ENCODE results near the gene QSOX2.

- TF ChIP-seq ZNF114 (CRISPR knock-in tag; IDR thresholded peaks at IDR 0.05), result no peak
- no peak for TF ChIP-seq EZH2 (IDR thresholded peaks at IDR 0.05; ENCODE audit: low read depth, unreplicated experiment)
- no peak for TF ChIP-seq POLR2AphosphoS5 (IDR thresholded peaks at IDR 0.05; ENCODE audit: low read depth)
- no peak for TF ChIP-seq CTCF (conservative IDR thresholded peaks at IDR 0.05; ENCODE audit: low read depth in 2 of 2)
- no peak for TF ChIP-seq CREB1 (CRISPR knock-in tag; IDR thresholded peaks at IDR 0.05; ENCODE audit: low read depth)
- TF ChIP-seq STAT1 (IDR thresholded peaks at IDR 0.05; ENCODE audit: unreplicated experiment), result no peak
- TF ChIP-seq REST (IDR thresholded peaks at IDR 0.05; ENCODE audit: unreplicated experiment), result no peak
Observed at GRCh38 chr9:136276716-136277115, 31.1 kb upstream of the QSOX2 start.
